ENCODE results near the gene ZNF662.

Gene ZNF662

GRCh38 chr3:42906070-42906847 lies at the start of gene ZNF662:
ZNF662 (plus strand) TSS chr3:42906142; CDS start chr3:42908115, 1,973 bp downstream.
- Histone ChIP-seq H3K4me3 (replicated peaks; ENCODE audit: low read depth, low read length) (no peak within 1 kb of the TSS), H3K36me3 (ENCODE audit: control insufficient read depth, insufficient read depth, low read length) (no peaks in the 10 kb centered on the region), H3K27me3 (replicated peaks; ENCODE audit: control insufficient read depth, insufficient read depth, low read length) (peaks cover 2% of the 10 kb centered on the region; the same call in 1 of the 2 replicates)
- DNase-seq (ENCODE audit: extremely low read depth, insufficient read length), result no peak
- no peak for TF ChIP-seq CTCF (IDR thresholded peaks at IDR 0.05; ENCODE audit: insufficient read depth, low read length, poor library complexity, severe bottlenecking)

GRCh38 chr3:42856544-42856943 lies 49.4 kb upstream of the ZNF662 start:
- TF ChIP-seq CTCF (IDR thresholded peaks at IDR 0.05; ENCODE audit: insufficient read depth, low read length, poor library complexity, severe bottlenecking), result no peak
- no peak for DNase-seq (ENCODE audit: extremely low read depth, insufficient read length)
- Histone ChIP-seq H3K36me3 (ENCODE audit: control insufficient read depth, insufficient read depth, low read length) (no peaks in the 10 kb centered on the region), H3K4me3 (replicated peaks; ENCODE audit: low read depth, low read length) (no peak overlapping the region), H3K27me3 (replicated peaks; ENCODE audit: control insufficient read depth, insufficient read depth, low read length) (no peaks in the 10 kb centered on the region; the same call in 1 of the 2 replicates)

- H3K36me3 ChIP-seq (ENCODE audit: control insufficient read depth, insufficient read depth, low read length), result no peaks in the 10 kb centered on the region
- no peak for DNase-seq (ENCODE audit: extremely low read depth, insufficient read length)
- no peak overlapping the region for H3K4me3 ChIP-seq (replicated peaks; ENCODE audit: low read depth, low read length)
- no peaks in the 10 kb centered on the region; the same call in 1 of the 2 replicates for H3K27me3 ChIP-seq (replicated peaks; ENCODE audit: control insufficient read depth, insufficient read depth, low read length)
- TF ChIP-seq CTCF (IDR thresholded peaks at IDR 0.05; ENCODE audit: insufficient read depth, low read length, poor library complexity, severe bottlenecking), result no peak
Measured at GRCh38 chr3:42864321-42864950, 41.5 kb upstream of the ZNF662 start.

- TF ChIP-seq CTCF (IDR thresholded peaks at IDR 0.05; ENCODE audit: insufficient read depth, low read length, poor library complexity, severe bottlenecking), result no peak
- Histone ChIP-seq H3K4me3 (replicated peaks; ENCODE audit: low read depth, low read length) (no peak overlapping the region), H3K27me3 (replicated peaks; ENCODE audit: control insufficient read depth, insufficient read depth, low read length) (no peaks in the 10 kb centered on the region; the same call in 1 of the 2 replicates), H3K36me3 (ENCODE audit: control insufficient read depth, insufficient read depth, low read length) (no peaks in the 10 kb centered on the region)
- no peak for DNase-seq (ENCODE audit: extremely low read depth, insufficient read length)
Measured at GRCh38 chr3:42865256-42865655, 40.7 kb upstream of the ZNF662 start.

- no peak for DNase-seq (ENCODE audit: extremely low read depth, insufficient read length)
- Histone ChIP-seq H3K27me3 (replicated peaks; ENCODE audit: control insufficient read depth, insufficient read depth, low read length) (no peaks in the 10 kb centered on the region; the same call in 1 of the 2 replicates), H3K4me3 (replicated peaks; ENCODE audit: low read depth, low read length) (no peak overlapping the region), H3K36me3 (ENCODE audit: control insufficient read depth, insufficient read depth, low read length) (no peaks in the 10 kb centered on the region)
- TF ChIP-seq CTCF (IDR thresholded peaks at IDR 0.05; ENCODE audit: insufficient read depth, low read length, poor library complexity, severe bottlenecking), result no peak
Measured at GRCh38 chr3:42867138-42867537, 38.8 kb upstream of the ZNF662 start.
